Purkinje cell (primary cell): ENCODE data around the gene IFNB1. TPM values are rescaled to one million over a fixed set of nuclear protein-coding genes. Genes with fewer than 3 reads are reported as not detected.

Source experiments
- polyA plus RNA-seq: library from polyadenylated mRNA; unstranded; fragments of >200 nt; fragmentation: Nextera tagmentation; gene quantifications from 2 replicates; pipeline ENCODE4 v1.2.1, GENCODE V29; 2014

Gene IFNB1
- polyA plus RNA-seq = not detected in 2 replicates

DNA sequence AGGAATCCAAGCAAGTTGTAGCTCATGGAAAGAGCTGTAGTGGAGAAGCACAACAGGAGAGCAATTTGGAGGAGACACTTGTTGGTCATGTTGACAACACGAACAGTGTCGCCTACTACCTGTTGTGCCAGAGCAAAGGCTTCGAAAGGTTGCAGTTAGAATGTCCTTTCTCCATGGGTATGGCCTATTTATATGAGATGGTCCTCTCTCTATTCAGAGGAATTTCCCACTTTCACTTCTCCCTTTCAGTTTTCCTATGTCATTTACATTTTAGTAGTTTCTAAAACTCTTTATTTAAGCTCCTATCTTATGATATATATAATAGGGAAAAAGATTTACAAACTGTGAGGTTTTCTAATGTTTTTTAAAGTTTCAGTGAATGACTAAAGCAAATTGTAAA, at the start of gene IFNB1:
TSS of gene IFNB1 (minus strand) at position 162 of the 400 bp plus-strand sequence. CDS start at position 89, 73 bp downstream.

DNA sequence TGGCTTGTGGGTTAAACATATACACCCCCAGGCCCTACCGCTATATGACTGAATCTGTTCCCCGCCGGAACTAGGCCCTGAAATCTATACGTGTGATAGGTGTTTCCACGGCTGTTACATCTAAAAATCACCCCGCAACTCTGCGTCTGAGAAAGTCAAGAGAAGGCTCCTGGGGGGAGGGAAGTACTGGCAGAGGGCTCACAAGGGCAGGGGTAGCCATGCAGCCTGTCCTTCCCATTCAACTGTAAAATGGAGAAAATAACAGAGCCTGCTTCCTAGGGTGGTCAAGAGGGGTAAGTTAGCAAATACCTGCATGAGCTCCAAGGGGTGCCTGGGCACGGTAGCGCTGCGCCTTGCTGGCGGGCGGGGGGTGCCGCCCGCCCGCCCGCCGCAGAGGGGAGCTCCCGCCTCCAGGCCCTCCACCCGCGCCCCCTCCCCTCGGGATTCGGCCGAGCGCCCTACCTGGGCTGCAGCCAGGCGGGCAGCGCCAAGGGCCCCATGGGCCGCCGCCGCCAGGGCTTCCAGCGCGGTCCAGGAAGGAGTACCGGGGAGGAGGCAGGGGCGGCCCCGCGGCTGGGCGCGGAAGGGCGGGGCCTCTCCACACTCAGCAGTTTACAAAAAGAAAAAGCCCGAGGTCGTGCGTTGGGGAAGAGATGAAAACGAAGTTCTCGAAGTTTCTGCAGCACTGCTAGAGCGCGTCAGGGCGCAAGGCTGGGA, 46.5 kb downstream of the IFNB1 start, which contains the start of gene HACD4:
TSS of gene HACD4 (minus strand) at position 550 of the 717 bp plus-strand sequence. CDS start at position 500, 50 bp downstream.

Other genes starting within 250 kb of the IFNB1 start
- gene HACD4, start 46.3 kb downstream of the IFNB1 start, polyA plus RNA-seq = 0.16 and 0.38 TPM in 2 replicates
- 0.54 TPM in 1 of 2 replicates, not detected in the other for gene IFNW1, start 63.9 kb upstream of the IFNB1 start, polyA plus RNA-seq
- gene IFNA21, start 88.7 kb upstream of the IFNB1 start, polyA plus RNA-seq = not detected in 2 replicates
- gene IFNA4, start 109.6 kb upstream of the IFNB1 start, polyA plus RNA-seq = not detected in 2 replicates
- not detected in 2 replicates for gene IFNA7, start 124.3 kb upstream of the IFNB1 start, polyA plus RNA-seq
- not detected in 2 replicates for gene IFNA10, start 129.2 kb upstream of the IFNB1 start, polyA plus RNA-seq
- gene IFNA16, start 139.4 kb upstream of the IFNB1 start, polyA plus RNA-seq = not detected in 2 replicates
- gene IFNA17, start 150.3 kb upstream of the IFNB1 start, polyA plus RNA-seq = not detected in 2 replicates
- not detected in 2 replicates for gene IFNA14, start 162.1 kb upstream of the IFNB1 start, polyA plus RNA-seq
- gene IFNA5, start 227.4 kb upstream of the IFNB1 start, polyA plus RNA-seq = not detected in 2 replicates